Breast epithelium (tissue), 4 donors: ENCODE data around the gene PRR20G. TPM values are rescaled to one million over a fixed set of nuclear protein-coding genes. Genes with fewer than 3 reads are reported as not detected.
"Not testable (repeated sequence)": the region's sequence is repeated elsewhere in the genome, so short reads cannot be mapped to it uniquely, and the experiment has no call there.

Experiments
- DNase-seq, 2 donors: peaks; one replicate each; pipeline ENCODE4 v3.0.0-alpha.2; 2019; ENCODE audit warnings: low spot score in 2 of 2
- H3K27ac ChIP-seq, 2 donors: fragments of 200-600 bp; sonication (generic) in 1 of 2; one replicate each; pipeline ENCODE4 v1.5.1; 2016 to 2019; ENCODE audit warnings: mild to moderate bottlenecking in 1 of 2
- H3K27me3 ChIP-seq, 2 donors: fragments of 200-600 bp; sonication (generic) in 1 of 2; one replicate each; pipeline versions ENCODE4 v1.5.1 to v1.6.0; 2017 to 2019; ENCODE audit warnings: control low read depth in 1 of 2, mild to moderate bottlenecking in 1 of 2
- H3K36me3 ChIP-seq: fragments of 200-600 bp; one replicate; pipeline ENCODE4 v1.5.1; 2019
- H3K4me1 ChIP-seq, 2 donors: fragments of 200-600 bp; sonication (generic); one replicate each; pipeline ENCODE4 v1.5.1; 2016 to 2019; ENCODE audit warnings: control low read depth in 1 of 2
- H3K4me3 ChIP-seq, 3 donors: fragments of 200-600 bp; sonication (generic); 1 replicate in 2 of 3; 2 replicates in 1 of 3; pipeline ENCODE4 v1.5.1; 2016 to 2019; ENCODE audit warnings: mild to moderate bottlenecking in 3 of 3, moderate library complexity in 2 of 3
- H3K9me3 ChIP-seq, 2 donors: fragments of 200-600 bp; sonication (generic) in 1 of 2; one replicate each; pipeline ENCODE4 v1.5.1; 2016 to 2019; ENCODE audit warnings: control low read depth in 1 of 2
- POLR2A ChIP-seq: fragments of 450-650 bp; IDR thresholded peaks from one replicate; pipeline ENCODE4 v1.6.1; 2016; ENCODE audit warnings: antibody characterized with exemption, mild to moderate bottlenecking, moderate library complexity
- POLR2AphosphoS5 ChIP-seq, 3 donors: sonication (generic); formaldehyde crosslinking; IDR thresholded peaks; one replicate each; pipeline ENCODE4 v1.6.1; 2017; ENCODE audit warnings: antibody characterized with exemption in 3 of 3
- intact Hi-C: fragments of 100-400 bp; cut with DNase I; formaldehyde crosslinking; loops from one replicate; pipeline ENCODE4 v1.15.1; 2023; ENCODE audit warnings: low total_unique reads
- total RNA-seq, 3 donors: library from RNA; depleted of rRNA; stranded (reverse); fragments of >200 nt; gene quantifications; one replicate each; pipeline ENCODE4 v1.1.0, GENCODE V29; 2016
- TF ChIP-seq, protein P1 (sequence below), 3 donors: fragments of 450-650 bp; IDR thresholded peaks; one replicate each; pipeline ENCODE4 v1.5.1; 2016 to 2017; ENCODE audit warnings: antibody characterized with exemption in 3 of 3, mild to moderate bottlenecking in 3 of 3, moderate library complexity in 3 of 3

The PRR20G gene
- total RNA-seq, 3 donors from 2014 or later, result not detected

- TF ChIP-seq POLR2AphosphoS5 (IDR thresholded peaks at IDR 0.05) (no peak), POLR2A (no peak)
- TF ChIP-seq, protein P1, sequence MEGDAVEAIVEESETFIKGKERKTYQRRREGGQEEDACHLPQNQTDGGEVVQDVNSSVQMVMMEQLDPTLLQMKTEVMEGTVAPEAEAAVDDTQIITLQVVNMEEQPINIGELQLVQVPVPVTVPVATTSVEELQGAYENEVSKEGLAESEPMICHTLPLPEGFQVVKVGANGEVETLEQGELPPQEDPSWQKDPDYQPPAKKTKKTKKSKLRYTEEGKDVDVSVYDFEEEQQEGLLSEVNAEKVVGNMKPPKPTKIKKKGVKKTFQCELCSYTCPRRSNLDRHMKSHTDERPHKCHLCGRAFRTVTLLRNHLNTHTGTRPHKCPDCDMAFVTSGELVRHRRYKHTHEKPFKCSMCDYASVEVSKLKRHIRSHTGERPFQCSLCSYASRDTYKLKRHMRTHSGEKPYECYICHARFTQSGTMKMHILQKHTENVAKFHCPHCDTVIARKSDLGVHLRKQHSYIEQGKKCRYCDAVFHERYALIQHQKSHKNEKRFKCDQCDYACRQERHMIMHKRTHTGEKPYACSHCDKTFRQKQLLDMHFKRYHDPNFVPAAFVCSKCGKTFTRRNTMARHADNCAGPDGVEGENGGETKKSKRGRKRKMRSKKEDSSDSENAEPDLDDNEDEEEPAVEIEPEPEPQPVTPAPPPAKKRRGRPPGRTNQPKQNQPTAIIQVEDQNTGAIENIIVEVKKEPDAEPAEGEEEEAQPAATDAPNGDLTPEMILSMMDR (IDR thresholded peaks at IDR 0.05), result no peak
- no peak for DNase-seq
- Histone ChIP-seq H3K27me3 (no peaks in the 10 kb centered on the region), H3K9me3 (peaks cover 0 to 5% of the 10 kb centered on the region in 2 donors), H3K36me3 (no peaks in the 10 kb centered on the region), H3K27ac (no peak overlapping the region), H3K4me3 (no peak overlapping the region), H3K4me1 (no peaks in the 10 kb centered on the region)
- intact Hi-C loops, result no loop called here
Observed at GRCh38 chr3:127323581-127323980, 35.7 kb upstream of the PRR20G start.

GRCh38 chr3:127321371-127321770 lies 33.5 kb upstream of the PRR20G start:
- DNase-seq, result no peak
- no peak overlapping the region for H3K27ac ChIP-seq
- no peaks in the 10 kb centered on the region for H3K27me3 ChIP-seq

GRCh38 chr3:127320529-127321121 lies 32.8 kb upstream of the PRR20G start:
- intact Hi-C loops, result no loop called here

More at GRCh38 chr3:127321371-127321770, 33.5 kb upstream of the PRR20G start:
- Histone ChIP-seq H3K36me3 (no peaks in the 10 kb centered on the region), H3K4me1 (no peaks in the 10 kb centered on the region), H3K9me3 (peaks cover 0 to 5% of the 10 kb centered on the region in 2 donors), H3K4me3 (no peak overlapping the region)
- intact Hi-C loops, result no loop called here
- no peak for TF ChIP-seq POLR2A
- TF ChIP-seq, protein P1 (IDR thresholded peaks at IDR 0.05), result no peak
- no peak for TF ChIP-seq POLR2AphosphoS5 (IDR thresholded peaks at IDR 0.05)

GRCh38 chr3:127316685-127317084 lies 28.8 kb upstream of the PRR20G start:
- H3K27me3 ChIP-seq, result no peaks in the 10 kb centered on the region
- intact Hi-C loops, result no loop called here
- TF ChIP-seq POLR2A (no peak), POLR2AphosphoS5 (IDR thresholded peaks at IDR 0.05) (no peak)
- TF ChIP-seq, protein P1 (IDR thresholded peaks at IDR 0.05), result no peak
- H3K36me3 ChIP-seq, result no peaks in the 10 kb centered on the region
- H3K4me1 ChIP-seq, result no peaks in the 10 kb centered on the region
- DNase-seq, result no peak
- H3K4me3 ChIP-seq, result no peak overlapping the region
- H3K9me3 ChIP-seq, result no peaks in the 10 kb centered on the region
- no peak overlapping the region for H3K27ac ChIP-seq

More at GRCh38 chr3:127320529-127321121, 32.8 kb upstream of the PRR20G start:
- Histone ChIP-seq H3K4me3 (no peak overlapping the region), H3K4me1 (no peaks in the 10 kb centered on the region), H3K27me3 (no peaks in the 10 kb centered on the region), H3K36me3 (no peaks in the 10 kb centered on the region), H3K9me3 (no peaks in the 10 kb centered on the region), H3K27ac (no peak overlapping the region)
- TF ChIP-seq, protein P1 (IDR thresholded peaks at IDR 0.05), result no peak
- no peak for TF ChIP-seq POLR2A
- no peak for TF ChIP-seq POLR2AphosphoS5 (IDR thresholded peaks at IDR 0.05)
- no peak for DNase-seq

DNA sequence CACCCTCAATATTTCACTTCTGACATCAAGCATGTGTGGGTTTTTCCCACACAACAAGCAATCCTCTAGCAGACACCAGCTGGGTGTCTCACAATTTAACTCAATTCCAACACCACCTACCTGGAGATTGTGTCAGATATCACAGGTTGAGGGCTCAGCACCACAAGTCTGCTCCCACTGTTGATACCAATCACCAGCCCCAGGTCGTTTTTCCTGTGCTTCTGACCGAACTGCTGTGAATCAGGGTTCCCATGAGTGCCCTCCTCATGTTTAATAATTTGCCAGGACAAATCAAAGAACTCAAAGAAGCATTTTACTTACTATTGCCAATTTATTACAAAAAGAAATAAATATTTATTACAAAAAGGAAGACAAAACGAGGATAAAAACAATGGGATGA lies 25.0 kb upstream of the PRR20G start:
- Histone ChIP-seq H3K4me1 (no peaks in the 10 kb centered on the region), H3K9me3 (no peaks in the 10 kb centered on the region), H3K27me3 (no peaks in the 10 kb centered on the region), H3K4me3 (no peak overlapping the region), H3K36me3 (no peaks in the 10 kb centered on the region), H3K27ac (no peak overlapping the region)
- DNase-seq, result no peak
- intact Hi-C loops, result no loop called here
- no peak for TF ChIP-seq POLR2A
- no peak for TF ChIP-seq POLR2AphosphoS5 (IDR thresholded peaks at IDR 0.05)
- TF ChIP-seq, protein P1 (IDR thresholded peaks at IDR 0.05), result no peak

DNA sequence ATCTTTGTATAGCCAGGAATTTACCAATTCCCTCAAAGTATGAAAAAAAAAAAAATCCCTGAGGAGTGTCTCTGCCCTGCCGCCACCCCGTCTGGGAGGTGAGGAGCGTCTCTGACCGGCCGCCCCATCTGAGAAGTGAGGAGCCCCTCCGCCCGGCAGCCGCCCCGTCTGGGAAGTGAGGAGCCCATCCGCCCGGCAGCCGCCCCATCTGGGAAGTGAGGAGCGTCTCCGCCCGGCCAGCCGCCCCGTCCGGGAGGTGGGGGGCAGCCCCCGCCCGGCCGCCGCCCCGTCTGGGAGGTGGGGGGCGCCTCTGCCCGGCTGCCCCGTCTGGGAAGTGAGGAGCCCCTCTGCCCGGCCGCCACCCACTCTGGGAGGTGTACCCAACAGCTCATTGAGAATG lies 21.0 kb upstream of the PRR20G start:
- H3K27me3 ChIP-seq, H3K36me3 ChIP-seq, H3K9me3 ChIP-seq, H3K4me3 ChIP-seq, H3K27ac ChIP-seq, H3K4me1 ChIP-seq, DNase-seq, intact Hi-C loops: not testable (repeated sequence)
